ENCODE measurements around the gene NR1I3. TPM values are rescaled to one million over a fixed set of nuclear protein-coding genes. Genes with fewer than 3 reads are reported as not detected.

The NR1I3 gene
- total RNA-seq, 2 experiments from 2014 or later = not detected

- BruUV-seq (replicated peaks) = no TSS peak
- POLR2A ChIA-PET = interaction anchor here (0.6 kb wide), 1 partner anchor 44 kb away, joined by 3 read pairs; no protein-coding TSS in a partner anchor
- intact Hi-C loops (cut with micrococcal nuclease; ENCODE audit: unreplicated experiment) = no loop called here
Observed at GRCh38 chr1:161198194-161198896, 39.7 kb downstream of the NR1I3 start.

GRCh38 chr1:161197560-161198193 is 40.3 kb downstream of the NR1I3 start:
- Histone ChIP-seq H2AFZ (ENCODE audit: low read length) (no peak overlapping the region), H3K9me2 (ENCODE audit: insufficient read depth, low read length) (no peaks in the 10 kb centered on the region), H3K36me3 (ENCODE audit: insufficient read depth, low read length) (no peaks in the 10 kb centered on the region), H3K4me3 (ENCODE audit: low read depth, low read length, poor library complexity, severe bottlenecking) (no peak overlapping the region), H3K27ac (ENCODE audit: low read depth, low read length, poor library complexity, severe bottlenecking) (no peak overlapping the region), H3K79me2 (ENCODE audit: insufficient read depth, low read depth, low read length) (peaks cover 2% of the 10 kb centered on the region; the same call in 1 of the 2 replicates), H3K9me3 (ENCODE audit: low read length) (no peaks in the 10 kb centered on the region), H3K4me1 (ENCODE audit: insufficient read depth, low read length, poor library complexity, severe bottlenecking) (peaks cover 44% of the 10 kb centered on the region), H3K4me2 (ENCODE audit: low read length) (no peak overlapping the region), H4K20me1 (ENCODE audit: insufficient read depth, low read length) (no peaks in the 10 kb centered on the region)
- no peak for TF ChIP-seq CTCF (conservative IDR thresholded peaks at IDR 0.05; ENCODE audit: low read length)
- no peak for TF ChIP-seq EZH2phosphoT487 (IDR thresholded peaks at IDR 0.05; ENCODE audit: borderline replicate concordance, low read depth, low read length)
- ChIA-PET CTCF (ENCODE audit: unreplicated experiment) (no interaction called here), POLR2A (no interaction called here)
- DNase-seq (ENCODE audit: low spot score) = no peak
- intact Hi-C loops (cut with micrococcal nuclease; ENCODE audit: unreplicated experiment) = no loop called here
- no TSS peak for BruUV-seq (replicated peaks)

More at GRCh38 chr1:161198194-161198896, 39.7 kb downstream of the NR1I3 start:
- Histone ChIP-seq H3K4me2 (ENCODE audit: low read length) (no peak overlapping the region), H3K36me3 (ENCODE audit: insufficient read depth, low read length) (no peaks in the 10 kb centered on the region), H3K79me2 (ENCODE audit: insufficient read depth, low read depth, low read length) (peaks cover 4% of the 10 kb centered on the region; the same call in 1 of the 2 replicates), H3K9me2 (ENCODE audit: insufficient read depth, low read length) (no peaks in the 10 kb centered on the region), H4K20me1 (ENCODE audit: insufficient read depth, low read length) (no peaks in the 10 kb centered on the region), H2AFZ (ENCODE audit: low read length) (no peak overlapping the region), H3K9me3 (ENCODE audit: low read length) (no peaks in the 10 kb centered on the region), H3K4me3 (ENCODE audit: low read depth, low read length, poor library complexity, severe bottlenecking) (no peak overlapping the region), H3K4me1 (ENCODE audit: insufficient read depth, low read length, poor library complexity, severe bottlenecking) (peaks cover 46% of the 10 kb centered on the region), H3K27ac (ENCODE audit: low read depth, low read length, poor library complexity, severe bottlenecking) (no peak overlapping the region)
- CTCF ChIA-PET (ENCODE audit: unreplicated experiment) = no interaction called here
- DNase-seq (ENCODE audit: low spot score) = no peak
- TF ChIP-seq EZH2phosphoT487 (IDR thresholded peaks at IDR 0.05; ENCODE audit: borderline replicate concordance, low read depth, low read length) (no peak), CTCF (conservative IDR thresholded peaks at IDR 0.05; ENCODE audit: low read length) (no peak)
